Neural progenitor cell (in vitro differentiated cells): ENCODE data around the gene IL1RAPL1.

Experiments used
- EZH2 ChIP-seq: fragments of 200-600 bp; sonication (generic); IDR thresholded peaks from 2 replicates; pipeline ENCODE4 v1.6.1; 2017; ENCODE audit warnings: antibody characterized with exemption, mild to moderate bottlenecking, moderate library complexity
- EZH2phosphoT487 ChIP-seq: fragments of 200-600 bp; sonication (generic); IDR thresholded peaks from 2 replicates; pipeline ENCODE4 v1.6.1; 2017; ENCODE audit warnings: antibody characterized with exemption
- TF ChIP-seq, protein P1 (sequence below): fragments of 200-600 bp; sonication (generic); IDR thresholded peaks from 2 replicates; pipeline ENCODE4 v1.5.1; 2017; ENCODE audit warnings: antibody characterized with exemption, mild to moderate bottlenecking

- TF ChIP-seq, protein P1, sequence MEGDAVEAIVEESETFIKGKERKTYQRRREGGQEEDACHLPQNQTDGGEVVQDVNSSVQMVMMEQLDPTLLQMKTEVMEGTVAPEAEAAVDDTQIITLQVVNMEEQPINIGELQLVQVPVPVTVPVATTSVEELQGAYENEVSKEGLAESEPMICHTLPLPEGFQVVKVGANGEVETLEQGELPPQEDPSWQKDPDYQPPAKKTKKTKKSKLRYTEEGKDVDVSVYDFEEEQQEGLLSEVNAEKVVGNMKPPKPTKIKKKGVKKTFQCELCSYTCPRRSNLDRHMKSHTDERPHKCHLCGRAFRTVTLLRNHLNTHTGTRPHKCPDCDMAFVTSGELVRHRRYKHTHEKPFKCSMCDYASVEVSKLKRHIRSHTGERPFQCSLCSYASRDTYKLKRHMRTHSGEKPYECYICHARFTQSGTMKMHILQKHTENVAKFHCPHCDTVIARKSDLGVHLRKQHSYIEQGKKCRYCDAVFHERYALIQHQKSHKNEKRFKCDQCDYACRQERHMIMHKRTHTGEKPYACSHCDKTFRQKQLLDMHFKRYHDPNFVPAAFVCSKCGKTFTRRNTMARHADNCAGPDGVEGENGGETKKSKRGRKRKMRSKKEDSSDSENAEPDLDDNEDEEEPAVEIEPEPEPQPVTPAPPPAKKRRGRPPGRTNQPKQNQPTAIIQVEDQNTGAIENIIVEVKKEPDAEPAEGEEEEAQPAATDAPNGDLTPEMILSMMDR, result no peak
- TF ChIP-seq EZH2 (no peak), EZH2phosphoT487 (no peak)
Measured at GRCh38 chrX:28706964-28707363, 119.7 kb downstream of the IL1RAPL1 start.
